Measurements from ENCODE around the gene MAP3K10. TPM values are rescaled to one million over a fixed set of nuclear protein-coding genes. Genes with fewer than 3 reads are reported as not detected.

MAP3K10 gene
- total and polyA plus RNA-seq, 2 of the 4 experiments (the other 2 are of a cell fraction): 1.8 to 5.5 TPM

GRCh38 chr19:40157059-40157458 lies 34.2 kb upstream of the MAP3K10 start:
- H3K14ac ChIP-seq (replicated peaks; ENCODE audit: low read depth, low read length): no peak overlapping the region
- H2AK9ac ChIP-seq (replicated peaks; ENCODE audit: low read depth, low read length, poor library complexity): no peak overlapping the region
- H2BK20ac ChIP-seq (ENCODE audit: low read depth, low read length): no peak overlapping the region
- H3K56ac ChIP-seq (ENCODE audit: extremely low read depth, insufficient read depth, low read length): no peak overlapping the region
- no peak overlapping the region for H3K27ac ChIP-seq (ENCODE audit: insufficient read depth, low read length)
- H4K20me1 ChIP-seq (ENCODE audit: insufficient read depth, low read length): no peaks in the 10 kb centered on the region
- H4K91ac ChIP-seq (ENCODE audit: insufficient read depth, low read depth, low read length): no peak overlapping the region
- H3K4ac ChIP-seq (ENCODE audit: low read depth, low read length): no peak overlapping the region
- H3K27me3 ChIP-seq (ENCODE audit: control insufficient read depth, insufficient read depth, low read length): no peaks in the 10 kb centered on the region
- no peaks in the 10 kb centered on the region for H3K9me1 ChIP-seq (ENCODE audit: insufficient read depth, low read length)
- WGBS, 2 experiments (ENCODE audit: extremely low coverage in 2 of 2, insufficient read length in 1 of 2): no CpG with 5 or more reads among the region's 6 CpGs
- intact Hi-C loops (cut with micrococcal nuclease): no loop called here
- H4K5ac ChIP-seq (ENCODE audit: low read depth, low read length): no peak overlapping the region
- no peaks in the 10 kb centered on the region for H3K9me3 ChIP-seq (ENCODE audit: control insufficient read depth, insufficient read depth, low read length)
- H3K23ac ChIP-seq (ENCODE audit: low read depth, low read length): no peak overlapping the region
- H2BK15ac ChIP-seq (ENCODE audit: low read depth, low read length): no peak overlapping the region
- in situ Hi-C loops (cut with MboI; ENCODE audit: low sequenced_read_pairs): no loop called here
- no peaks in the 10 kb centered on the region for H3K4me1 ChIP-seq (ENCODE audit: control insufficient read depth, insufficient read depth, low read length)
- H4K8ac ChIP-seq (ENCODE audit: low read depth in 2 of 2, low read length in 2 of 2): no peak overlapping the region
- DNase-seq (no peak), ATAC-seq (ENCODE audit: low read depth) (no peak)
- ChIA-PET CTCF (interaction anchor here (1.1 kb wide), 1 partner anchor 62 kb away, joined by 3 read pairs; the partner anchor contains the start of gene TTC9B), POLR2A (ENCODE audit: unreplicated experiment) (no interaction called here)
- H3K36me3 ChIP-seq (ENCODE audit: control insufficient read depth, insufficient read depth, low read length): no peaks in the 10 kb centered on the region
- TF ChIP-seq FOS (IDR thresholded peaks at IDR 0.05; ENCODE audit: low read depth, low read length) (no peak), CTCF (conservative IDR thresholded peaks at IDR 0.05; ENCODE audit: low read depth, low read length) (no peak), POLR2A (IDR thresholded peaks at IDR 0.05; ENCODE audit: low read depth, low read length) (no peak), ELK1 (IDR thresholded peaks at IDR 0.05; ENCODE audit: borderline replicate concordance, low read depth, low read length) (no peak), NFE2L2 (IDR thresholded peaks at IDR 0.05; ENCODE audit: low read depth, low read length) (no peak), MAFK (IDR thresholded peaks at IDR 0.05; ENCODE audit: low read depth, low read length) (no peak), USF2 (IDR thresholded peaks at IDR 0.05; ENCODE audit: low read depth, low read length) (no peak), MAZ (IDR thresholded peaks at IDR 0.05; ENCODE audit: borderline replicate concordance, low read depth, low read length) (no peak), SMC3 (IDR thresholded peaks at IDR 0.05; ENCODE audit: low read depth, low read length) (no peak), RFX5 (IDR thresholded peaks at IDR 0.05; ENCODE audit: low read depth, low read length) (no peak), CHD1 (IDR thresholded peaks at IDR 0.05; ENCODE audit: low read depth, low read length) (no peak), CEBPB (IDR thresholded peaks at IDR 0.05; ENCODE audit: low read depth, low read length) (no peak), MXI1 (IDR thresholded peaks at IDR 0.05; ENCODE audit: borderline replicate concordance, low read depth, low read length) (no peak), RAD21 (IDR thresholded peaks at IDR 0.05; ENCODE audit: low read length) (no peak), RCOR1 (IDR thresholded peaks at IDR 0.05; ENCODE audit: insufficient replicate concordance, low read length) (no peak), BHLHE40 (IDR thresholded peaks at IDR 0.05; ENCODE audit: low read depth, low read length) (no peak)
- H2AK5ac ChIP-seq (ENCODE audit: low read depth, low read length): no peak overlapping the region
- H3K4me2 ChIP-seq (ENCODE audit: low read depth, low read length): no peak overlapping the region
- no TSS peak for BruUV-seq (replicated peaks)
- no peak overlapping the region for H2BK120ac ChIP-seq (ENCODE audit: low read depth, low read length)
- no peaks in the 10 kb centered on the region for H3K79me1 ChIP-seq (ENCODE audit: low read depth in 1 of 2, low read length in 2 of 2)
- H3K9ac ChIP-seq (ENCODE audit: low read depth, low read length): no peak overlapping the region
- H2AFZ ChIP-seq (replicated peaks; ENCODE audit: low read length, poor library complexity): no peak overlapping the region
- dilution Hi-C loops (cut with HindIII; ENCODE audit: low sequenced_read_pairs, unreplicated experiment): no loop called here
- H3K4me3 ChIP-seq (ENCODE audit: insufficient read depth, low read depth, low read length): no peak overlapping the region
- no peak overlapping the region for H2BK5ac ChIP-seq (ENCODE audit: low read depth, low read length, poor library complexity, severe bottlenecking)
- no peak overlapping the region for H3K18ac ChIP-seq (ENCODE audit: low read depth, low read length)
